Measurements from ENCODE around the gene TNFSF11. TPM values are rescaled to one million over a fixed set of nuclear protein-coding genes. Genes with fewer than 3 reads are reported as not detected.

Gene TNFSF11
- total and polyA plus RNA-seq, 2 experiments from 2014 or later: not detected

GRCh38 chr13:42638101-42638500 is 64.1 kb downstream of the TNFSF11 start:
- no peak for TF ChIP-seq CTCF (IDR thresholded peaks at IDR 0.05; ENCODE audit: low read depth, low read length)
- H3K27me3 ChIP-seq: no peaks in the 10 kb centered on the region
- H3K4me1 ChIP-seq (ENCODE audit: low read depth): no peaks in the 10 kb centered on the region
- H3K36me3 ChIP-seq: no peaks in the 10 kb centered on the region
- no peak overlapping the region for H3K4me3 ChIP-seq
- no peak for DNase-seq (ENCODE audit: low read depth in 1 of 2, low spot score in 1 of 2)
- no peak overlapping the region for H3K27ac ChIP-seq
- no peaks in the 10 kb centered on the region for H3K9me3 ChIP-seq (ENCODE audit: low read depth)

GRCh38 chr13:42638886-42639285 is 64.9 kb downstream of the TNFSF11 start:
- no peak overlapping the region for H3K4me3 ChIP-seq
- no peak for TF ChIP-seq CTCF (IDR thresholded peaks at IDR 0.05; ENCODE audit: low read depth, low read length)
- no peaks in the 10 kb centered on the region for H3K27me3 ChIP-seq
- H3K27ac ChIP-seq: no peak overlapping the region
- no peaks in the 10 kb centered on the region for H3K4me1 ChIP-seq (ENCODE audit: low read depth)
- DNase-seq (ENCODE audit: low read depth in 1 of 2, low spot score in 1 of 2): no peak
- no peaks in the 10 kb centered on the region for H3K9me3 ChIP-seq (ENCODE audit: low read depth)
- no peaks in the 10 kb centered on the region for H3K36me3 ChIP-seq

- no peaks in the 10 kb centered on the region for H3K9me3 ChIP-seq (ENCODE audit: low read depth)
- H3K4me1 ChIP-seq (ENCODE audit: low read depth): no peaks in the 10 kb centered on the region
- no peak overlapping the region for H3K27ac ChIP-seq
- H3K36me3 ChIP-seq: no peaks in the 10 kb centered on the region
- H3K4me3 ChIP-seq: no peak overlapping the region
- no peak for TF ChIP-seq CTCF (IDR thresholded peaks at IDR 0.05; ENCODE audit: low read depth, low read length)
- no peaks in the 10 kb centered on the region for H3K27me3 ChIP-seq
- DNase-seq (ENCODE audit: low read depth in 1 of 2, low spot score in 1 of 2): no peak
These were observed 69.1 kb downstream of the TNFSF11 start for GRCh38 chr13:42643076-42643475.

GRCh38 chr13:42644841-42645240 is 70.9 kb downstream of the TNFSF11 start:
- no peak for DNase-seq (ENCODE audit: low read depth in 1 of 2, low spot score in 1 of 2)
- Histone ChIP-seq H3K36me3 (no peaks in the 10 kb centered on the region), H3K4me3 (no peak overlapping the region), H3K27ac (no peak overlapping the region), H3K27me3 (no peaks in the 10 kb centered on the region), H3K9me3 (ENCODE audit: low read depth) (no peaks in the 10 kb centered on the region), H3K4me1 (ENCODE audit: low read depth) (no peaks in the 10 kb centered on the region)
- TF ChIP-seq CTCF (IDR thresholded peaks at IDR 0.05; ENCODE audit: low read depth, low read length): no peak

GRCh38 chr13:42645717-42646116 is 71.8 kb downstream of the TNFSF11 start:
- no peak for DNase-seq (ENCODE audit: low read depth in 1 of 2, low spot score in 1 of 2)
- Histone ChIP-seq H3K4me1 (ENCODE audit: low read depth) (no peaks in the 10 kb centered on the region), H3K4me3 (no peak overlapping the region), H3K27me3 (no peaks in the 10 kb centered on the region), H3K36me3 (no peaks in the 10 kb centered on the region), H3K9me3 (ENCODE audit: low read depth) (no peaks in the 10 kb centered on the region), H3K27ac (no peak overlapping the region)
- no peak for TF ChIP-seq CTCF (IDR thresholded peaks at IDR 0.05; ENCODE audit: low read depth, low read length)

- Histone ChIP-seq H3K27me3 (no peaks in the 10 kb centered on the region), H3K36me3 (no peaks in the 10 kb centered on the region), H3K4me3 (no peak overlapping the region), H3K27ac (no peak overlapping the region), H3K4me1 (ENCODE audit: low read depth) (no peaks in the 10 kb centered on the region), H3K9me3 (ENCODE audit: low read depth) (no peaks in the 10 kb centered on the region)
- DNase-seq (ENCODE audit: low read depth in 1 of 2, low spot score in 1 of 2): no peak
- no peak for TF ChIP-seq CTCF (IDR thresholded peaks at IDR 0.05; ENCODE audit: low read depth, low read length)
These were observed 75.2 kb downstream of the TNFSF11 start for GRCh38 chr13:42649141-42649540.
